Uterus (tissue), 2 donors: Measurements from ENCODE around the gene LMX1A.

Experiments
- CTCF ChIP-seq, 4 experiments: fragments of 200-600 bp in 2 of 4; fragments of 450-650 bp in 2 of 4; sonication (generic) in 2 of 4; IDR thresholded peaks; one replicate each; pipeline ENCODE4 v1.5.1; 2016 to 2019; ENCODE audit warnings: antibody characterized with exemption in 4 of 4, mild to moderate bottlenecking in 2 of 4, moderate library complexity in 1 of 4
- POLR2A ChIP-seq, 2 donors: fragments of 450-650 bp; IDR thresholded peaks; one replicate each; pipeline ENCODE4 v1.6.1; 2016; ENCODE audit warnings: antibody characterized with exemption in 2 of 2, mild to moderate bottlenecking in 1 of 2, moderate library complexity in 1 of 2

GRCh38 chr1:165344736-165345135 is 11.8 kb downstream of the LMX1A start:
- TF ChIP-seq POLR2A (IDR thresholded peaks at IDR 0.05), result no peak
- TF ChIP-seq CTCF (IDR thresholded peaks at IDR 0.05), result no peak
